Measurements from ENCODE around the gene S100A16. TPM values are rescaled to one million over a fixed set of nuclear protein-coding genes. Genes with fewer than 3 reads are reported as not detected.

S100A16 gene
- total RNA-seq, 1 experiment from 2014 or later: 196 TPM

DNA sequence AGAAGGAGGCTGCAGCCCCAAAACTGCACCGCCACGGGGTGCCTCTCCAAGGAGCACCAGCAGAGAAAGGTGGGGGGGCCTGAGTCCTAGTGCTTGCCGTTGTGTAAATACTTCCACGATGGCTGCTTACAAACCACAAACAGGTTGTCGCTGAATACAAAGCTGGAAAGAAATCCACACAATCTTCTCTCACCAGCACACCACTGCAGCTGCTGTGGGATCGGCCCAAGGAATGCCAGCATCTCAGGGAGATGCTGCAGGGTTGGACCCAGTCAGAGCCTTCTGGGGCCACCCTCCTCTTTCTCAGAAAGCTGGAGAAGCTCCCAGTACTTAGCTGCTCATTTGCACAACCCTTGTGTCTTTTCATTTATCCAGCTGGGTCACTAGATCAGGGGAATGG, 6.2 kb upstream of the S100A16 start:
- Histone ChIP-seq H3K27ac (ENCODE audit: low read depth, low read length) (no peak overlapping the region), H3K27me3 (ENCODE audit: insufficient read depth, low read length) (no peaks in the 10 kb centered on the region), H3K4me1 (ENCODE audit: control insufficient read depth in 1 of 2, insufficient read depth in 2 of 2, low read length in 2 of 2) (peaks cover 29 to 41% of the 10 kb centered on the region in 2 experiments), H3K4me3 (replicated peaks in 1 of 2; ENCODE audit: low read depth in 1 of 2, low read length in 2 of 2) (no peak overlapping the region), H3K4me2 (ENCODE audit: low read length) (no peak overlapping the region), H3K36me3 (ENCODE audit: control insufficient read depth in 1 of 2, insufficient read depth in 2 of 2, low read length in 2 of 2) (peaks cover under 1 to 9% of the 10 kb centered on the region in 2 experiments; a peak in 2 of 4 replicates), H3K79me2 (ENCODE audit: insufficient read depth, low read length) (peaks cover 16% of the 10 kb centered on the region; the same call in 1 of the 2 replicates), H3K9me3 (ENCODE audit: control insufficient read depth in 1 of 2, insufficient read depth in 1 of 2, low read depth in 1 of 2, low read length in 2 of 2) (no peaks in the 10 kb centered on the region), H2AFZ (ENCODE audit: low read depth, low read length, poor library complexity, severe bottlenecking) (no peak overlapping the region), H4K20me1 (ENCODE audit: insufficient read depth) (no peaks in the 10 kb centered on the region), H3K9me2 (ENCODE audit: insufficient read depth) (no peaks in the 10 kb centered on the region), H3K9ac (ENCODE audit: low read length) (no peak overlapping the region)
- no peak for DNase-seq (ENCODE audit: low read depth, low spot score)
- ChIA-PET RAD21 (ENCODE audit: low non-redundant PET in 1 of 2, low total read pairs in 2 of 2, uncharacterized antibody in 2 of 2, unreplicated experiment in 2 of 2) (no interaction called here), CTCF (interaction anchor here (2.4 to 7.7 kb wide), 2 partner anchors 8 to 15 kb away, joined by 9 to 76 read pairs; partner anchors contain the start of genes CHTOP, S100A1 and S100A13), POLR2A (interaction anchor here (3.7 to 8.2 kb wide), 2 partner anchors 8 to 15 kb away, joined by 19 to 172 read pairs; partner anchors contain the start of genes CHTOP, S100A1 and S100A13)
- intact Hi-C loops (cut with micrococcal nuclease): no loop called here
- TF ChIP-seq, protein P1, sequence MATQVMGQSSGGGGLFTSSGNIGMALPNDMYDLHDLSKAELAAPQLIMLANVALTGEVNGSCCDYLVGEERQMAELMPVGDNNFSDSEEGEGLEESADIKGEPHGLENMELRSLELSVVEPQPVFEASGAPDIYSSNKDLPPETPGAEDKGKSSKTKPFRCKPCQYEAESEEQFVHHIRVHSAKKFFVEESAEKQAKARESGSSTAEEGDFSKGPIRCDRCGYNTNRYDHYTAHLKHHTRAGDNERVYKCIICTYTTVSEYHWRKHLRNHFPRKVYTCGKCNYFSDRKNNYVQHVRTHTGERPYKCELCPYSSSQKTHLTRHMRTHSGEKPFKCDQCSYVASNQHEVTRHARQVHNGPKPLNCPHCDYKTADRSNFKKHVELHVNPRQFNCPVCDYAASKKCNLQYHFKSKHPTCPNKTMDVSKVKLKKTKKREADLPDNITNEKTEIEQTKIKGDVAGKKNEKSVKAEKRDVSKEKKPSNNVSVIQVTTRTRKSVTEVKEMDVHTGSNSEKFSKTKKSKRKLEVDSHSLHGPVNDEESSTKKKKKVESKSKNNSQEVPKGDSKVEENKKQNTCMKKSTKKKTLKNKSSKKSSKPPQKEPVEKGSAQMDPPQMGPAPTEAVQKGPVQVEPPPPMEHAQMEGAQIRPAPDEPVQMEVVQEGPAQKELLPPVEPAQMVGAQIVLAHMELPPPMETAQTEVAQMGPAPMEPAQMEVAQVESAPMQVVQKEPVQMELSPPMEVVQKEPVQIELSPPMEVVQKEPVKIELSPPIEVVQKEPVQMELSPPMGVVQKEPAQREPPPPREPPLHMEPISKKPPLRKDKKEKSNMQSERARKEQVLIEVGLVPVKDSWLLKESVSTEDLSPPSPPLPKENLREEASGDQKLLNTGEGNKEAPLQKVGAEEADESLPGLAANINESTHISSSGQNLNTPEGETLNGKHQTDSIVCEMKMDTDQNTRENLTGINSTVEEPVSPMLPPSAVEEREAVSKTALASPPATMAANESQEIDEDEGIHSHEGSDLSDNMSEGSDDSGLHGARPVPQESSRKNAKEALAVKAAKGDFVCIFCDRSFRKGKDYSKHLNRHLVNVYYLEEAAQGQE (IDR thresholded peaks at IDR 0.05; ENCODE audit: low read depth): no peak
- TF ChIP-seq, protein P2, sequence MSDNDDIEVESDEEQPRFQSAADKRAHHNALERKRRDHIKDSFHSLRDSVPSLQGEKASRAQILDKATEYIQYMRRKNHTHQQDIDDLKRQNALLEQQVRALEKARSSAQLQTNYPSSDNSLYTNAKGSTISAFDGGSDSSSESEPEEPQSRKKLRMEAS (IDR thresholded peaks at IDR 0.05): no peak
- TF ChIP-seq, protein P3, sequence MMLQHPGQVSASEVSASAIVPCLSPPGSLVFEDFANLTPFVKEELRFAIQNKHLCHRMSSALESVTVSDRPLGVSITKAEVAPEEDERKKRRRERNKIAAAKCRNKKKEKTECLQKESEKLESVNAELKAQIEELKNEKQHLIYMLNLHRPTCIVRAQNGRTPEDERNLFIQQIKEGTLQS (IDR thresholded peaks at IDR 0.05): no peak
- TF ChIP-seq CBX3 (IDR thresholded peaks at IDR 0.05; ENCODE audit: low read depth) (no peak), RAD21 (IDR thresholded peaks at IDR 0.05; ENCODE audit: low read depth) (no peak), TCF7L2 (IDR thresholded peaks at IDR 0.05; ENCODE audit: borderline replicate concordance, extremely low read depth, insufficient read depth, insufficient read length) (no peak), EGR1 (IDR thresholded peaks at IDR 0.05; ENCODE audit: low read depth) (no peak)
- BruUV-seq (replicated peaks): no TSS peak
- ATAC-seq: no peak

Data from HCT116 (cell line).